Parathyroid adenoma (tissue), 2 donors: ENCODE measurements around the gene SLC6A9.

Experiments
- H2AFZ ChIP-seq: fragments of 300-600 bp; sonication (generic); one replicate; pipeline ENCODE4 v1.7.0; 2017; ENCODE audit warnings: antibody characterized with exemption, mild to moderate bottlenecking
- H3K27ac ChIP-seq: fragments of 300-600 bp; sonication (generic); one replicate; pipeline ENCODE4 v1.7.0; 2017
- H3K27me3 ChIP-seq: fragments of 300-600 bp; sonication (generic); one replicate; pipeline ENCODE4 v1.7.0; 2017; ENCODE audit warnings: low read length; ENCODE audit not compliant: control insufficient read depth, insufficient read depth
- H3K36me3 ChIP-seq: fragments of 300-600 bp; sonication (generic); one replicate; pipeline ENCODE4 v1.7.0; 2017; ENCODE audit warnings: low read length; ENCODE audit not compliant: control insufficient read depth, insufficient read depth
- H3K4me1 ChIP-seq: fragments of 300-600 bp; sonication (generic); one replicate; pipeline ENCODE4 v1.7.0; 2017; ENCODE audit warnings: control low read depth
- H3K4me2 ChIP-seq: fragments of 300-600 bp; sonication (generic); one replicate; pipeline ENCODE4 v1.7.0; 2017; ENCODE audit warnings: low read length
- H3K4me3 ChIP-seq: fragments of 300-600 bp; sonication (generic); one replicate; pipeline ENCODE4 v1.7.0; 2017; ENCODE audit warnings: low read depth, low read length
- H3K79me2 ChIP-seq: fragments of 300-600 bp; sonication (generic); one replicate; pipeline ENCODE4 v1.7.0; 2017; ENCODE audit warnings: control low read depth
- H3K9ac ChIP-seq: fragments of 300-600 bp; sonication (generic); one replicate; pipeline ENCODE4 v1.7.0; 2017; ENCODE audit warnings: mild to moderate bottlenecking
- H3K9me3 ChIP-seq: fragments of 300-600 bp; sonication (generic); one replicate; pipeline ENCODE4 v1.7.0; 2017; ENCODE audit warnings: low read length; ENCODE audit not compliant: control insufficient read depth
- TF ChIP-seq, protein P1 (sequence below): fragments of 300-600 bp; sonication (generic); IDR thresholded peaks from one replicate; pipeline ENCODE4 v1.7.0; 2017; ENCODE audit warnings: antibody characterized with exemption, mild to moderate bottlenecking
- donor health status: primary hyperparathyroidism.

The SLC6A9 gene

GRCh38 chr1:43968348-43968948 lies 62.8 kb downstream of the SLC6A9 start:
- H3K27ac ChIP-seq = no peak overlapping the region
- TF ChIP-seq, protein P1, sequence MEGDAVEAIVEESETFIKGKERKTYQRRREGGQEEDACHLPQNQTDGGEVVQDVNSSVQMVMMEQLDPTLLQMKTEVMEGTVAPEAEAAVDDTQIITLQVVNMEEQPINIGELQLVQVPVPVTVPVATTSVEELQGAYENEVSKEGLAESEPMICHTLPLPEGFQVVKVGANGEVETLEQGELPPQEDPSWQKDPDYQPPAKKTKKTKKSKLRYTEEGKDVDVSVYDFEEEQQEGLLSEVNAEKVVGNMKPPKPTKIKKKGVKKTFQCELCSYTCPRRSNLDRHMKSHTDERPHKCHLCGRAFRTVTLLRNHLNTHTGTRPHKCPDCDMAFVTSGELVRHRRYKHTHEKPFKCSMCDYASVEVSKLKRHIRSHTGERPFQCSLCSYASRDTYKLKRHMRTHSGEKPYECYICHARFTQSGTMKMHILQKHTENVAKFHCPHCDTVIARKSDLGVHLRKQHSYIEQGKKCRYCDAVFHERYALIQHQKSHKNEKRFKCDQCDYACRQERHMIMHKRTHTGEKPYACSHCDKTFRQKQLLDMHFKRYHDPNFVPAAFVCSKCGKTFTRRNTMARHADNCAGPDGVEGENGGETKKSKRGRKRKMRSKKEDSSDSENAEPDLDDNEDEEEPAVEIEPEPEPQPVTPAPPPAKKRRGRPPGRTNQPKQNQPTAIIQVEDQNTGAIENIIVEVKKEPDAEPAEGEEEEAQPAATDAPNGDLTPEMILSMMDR = no peak

DNA sequence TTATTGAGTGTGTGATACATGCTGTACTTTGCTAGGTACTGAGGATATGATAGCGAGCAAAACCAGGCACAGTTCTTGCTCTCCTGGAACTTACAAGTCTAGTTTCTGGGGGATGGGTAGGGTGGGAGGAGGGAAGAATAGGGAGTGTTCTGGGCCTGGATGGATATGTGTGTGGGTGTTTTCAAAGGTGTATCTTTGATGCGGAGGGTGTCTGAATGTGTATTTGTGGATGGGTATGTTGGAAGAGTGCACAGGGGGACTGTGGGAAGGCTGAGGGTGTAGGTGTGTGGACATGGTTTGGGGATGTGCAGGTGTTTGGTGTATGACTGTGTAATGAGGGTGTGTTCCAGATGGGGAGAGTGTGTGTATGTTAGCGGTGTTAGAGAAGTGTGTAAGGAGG lies 65.9 kb downstream of the SLC6A9 start:
- Histone ChIP-seq H3K9ac (no peak overlapping the region), H3K27ac (no peak overlapping the region), H3K27me3 (no peaks in the 10 kb centered on the region), H3K4me2 (no peak overlapping the region), H3K9me3 (no peaks in the 10 kb centered on the region), H3K36me3 (no peaks in the 10 kb centered on the region), H3K79me2 (no peaks in the 10 kb centered on the region), H2AFZ (no peak overlapping the region), H3K4me3 (no peak overlapping the region), H3K4me1 (no peaks in the 10 kb centered on the region)
- TF ChIP-seq, protein P1 = no peak

More at GRCh38 chr1:43968348-43968948, 62.8 kb downstream of the SLC6A9 start:
- H3K4me3 ChIP-seq = no peak overlapping the region
- no peak overlapping the region for H3K4me2 ChIP-seq
- no peaks in the 10 kb centered on the region for H3K27me3 ChIP-seq
- no peaks in the 10 kb centered on the region for H3K36me3 ChIP-seq
- no peak overlapping the region for H3K9ac ChIP-seq
- H3K9me3 ChIP-seq = no peaks in the 10 kb centered on the region
- no peaks in the 10 kb centered on the region for H3K79me2 ChIP-seq
- no peak overlapping the region for H2AFZ ChIP-seq
- no peaks in the 10 kb centered on the region for H3K4me1 ChIP-seq

DNA sequence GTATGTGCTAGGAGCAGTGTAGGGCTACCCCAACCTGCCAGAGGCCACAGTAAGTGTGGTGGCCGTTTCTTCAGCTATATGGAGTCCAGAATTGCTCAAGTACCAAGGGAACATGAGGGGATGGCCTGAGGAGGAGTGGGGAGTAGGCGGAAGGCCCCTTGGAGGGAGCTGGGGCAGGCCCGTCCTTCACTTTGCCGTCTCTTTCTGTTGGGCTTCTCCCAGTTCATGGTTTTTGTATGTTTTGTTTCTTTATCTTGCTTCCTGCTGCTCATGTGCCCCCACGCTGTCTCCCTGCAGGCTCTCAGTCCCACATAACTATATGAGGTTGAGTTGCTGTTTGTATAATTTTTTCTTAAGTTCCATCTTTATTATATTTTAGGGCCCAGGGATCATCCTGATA lies 67.4 kb downstream of the SLC6A9 start:
- Histone ChIP-seq H3K9ac (no peak overlapping the region), H2AFZ (no peak overlapping the region), H3K36me3 (no peaks in the 10 kb centered on the region)

GRCh38 chr1:43963006-43963405 lies 68.3 kb downstream of the SLC6A9 start:
- H3K4me1 ChIP-seq = no peaks in the 10 kb centered on the region
- no peaks in the 10 kb centered on the region for H3K9me3 ChIP-seq
- H3K27me3 ChIP-seq = no peaks in the 10 kb centered on the region
- TF ChIP-seq, protein P1 = no peak
- no peak overlapping the region for H3K4me2 ChIP-seq
- H3K4me3 ChIP-seq = no peak overlapping the region
- no peak overlapping the region for H3K27ac ChIP-seq
- no peaks in the 10 kb centered on the region for H3K79me2 ChIP-seq
- no peak overlapping the region for H2AFZ ChIP-seq
- H3K9ac ChIP-seq = no peak overlapping the region
- no peaks in the 10 kb centered on the region for H3K36me3 ChIP-seq

More for the DNA sequence above, 67.4 kb downstream of the SLC6A9 start:
- no peaks in the 10 kb centered on the region for H3K4me1 ChIP-seq
- H3K4me2 ChIP-seq = no peak overlapping the region
- H3K27ac ChIP-seq = no peak overlapping the region
- no peaks in the 10 kb centered on the region for H3K9me3 ChIP-seq
- H3K4me3 ChIP-seq = no peak overlapping the region
- H3K27me3 ChIP-seq = no peaks in the 10 kb centered on the region
- H3K79me2 ChIP-seq = no peaks in the 10 kb centered on the region
- TF ChIP-seq, protein P1 = no peak

- Histone ChIP-seq H3K36me3 (no peaks in the 10 kb centered on the region), H3K4me3 (no peak overlapping the region), H3K9ac (no peak overlapping the region), H3K27ac (no peak overlapping the region), H3K27me3 (no peaks in the 10 kb centered on the region), H3K79me2 (no peaks in the 10 kb centered on the region), H3K9me3 (no peaks in the 10 kb centered on the region), H3K4me2 (no peak overlapping the region), H3K4me1 (no peaks in the 10 kb centered on the region), H2AFZ (no peak overlapping the region)
- TF ChIP-seq, protein P1 = no peak
Measured at GRCh38 chr1:43962324-43962723, 68.9 kb downstream of the SLC6A9 start.
